GM18502 (cell line): ENCODE data around the gene ATP8B1.
"Not testable (repeated sequence)": the region's sequence is repeated elsewhere in the genome, so short reads cannot be mapped to it uniquely, and the experiment has no call there.

Experiments
- ATAC-seq: cut with Tn5 transposase; IDR thresholded peaks from one replicate; pipeline ENCODE4 v1.9.1; 2021; ENCODE audit warnings: mild to moderate bottlenecking; ENCODE audit not compliant: unreplicated experiment, poor library complexity

Gene ATP8B1

DNA sequence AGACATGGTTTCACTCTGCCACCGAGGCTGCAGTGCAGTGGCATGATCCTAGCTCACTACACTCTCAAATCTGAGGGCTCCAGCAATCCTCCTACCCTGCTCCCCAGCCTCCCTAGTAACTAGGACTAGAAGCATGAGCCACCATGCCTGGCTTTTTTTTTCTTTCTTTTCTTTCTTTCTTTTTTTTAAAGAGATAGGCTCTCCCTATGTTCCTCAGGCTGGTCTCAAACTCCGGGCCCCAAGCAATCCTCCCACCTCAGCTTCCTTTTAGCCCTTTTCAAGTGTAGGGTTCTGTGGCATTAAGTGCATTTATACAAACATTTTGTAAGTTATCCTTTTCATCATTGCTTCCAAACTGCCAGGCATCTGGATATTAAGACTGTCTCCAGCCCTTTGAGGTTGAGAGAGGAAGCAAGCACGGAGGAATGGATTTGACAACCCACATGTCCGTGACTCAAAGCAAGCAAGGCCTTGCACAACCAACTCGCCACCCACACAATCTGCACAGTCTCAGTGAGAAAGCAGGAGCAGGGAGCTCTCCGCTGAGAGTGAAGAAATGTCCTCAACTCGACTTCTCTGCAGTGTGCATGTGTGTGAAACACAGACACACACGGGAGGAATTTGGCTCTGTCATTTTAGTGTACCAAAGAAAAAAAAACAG is 65.6 kb downstream of the ATP8B1 start:
- no peak for ATAC-seq

GRCh38 chr18:57735042-57735441 is 68.1 kb downstream of the ATP8B1 start:
- not testable (repeated sequence) for ATAC-seq

GRCh38 chr18:57733861-57734260 is 69.3 kb downstream of the ATP8B1 start:
- ATAC-seq, result no peak

DNA sequence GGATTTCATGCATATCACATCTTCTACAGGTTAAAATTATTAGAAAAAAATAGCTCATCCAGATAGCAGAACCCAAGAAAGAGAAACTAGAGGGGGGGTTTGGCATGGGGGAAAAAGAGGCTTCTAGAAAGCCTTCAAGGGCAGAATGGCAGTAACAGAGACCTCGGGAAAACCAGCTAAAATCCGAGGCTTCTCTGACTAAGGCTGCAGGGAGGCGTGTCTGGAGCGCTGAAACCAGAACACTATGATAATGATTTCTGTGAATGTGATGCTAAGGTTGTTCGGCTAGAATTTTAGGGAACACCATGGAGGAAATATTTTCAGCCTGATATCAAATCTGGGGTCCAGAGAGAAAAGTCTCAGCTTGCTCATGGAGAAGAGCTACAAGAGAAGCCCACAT is 73.0 kb downstream of the ATP8B1 start:
- ATAC-seq, result no peak

- ATAC-seq, result no peak
Observed at GRCh38 chr18:57728941-57729511, 74.1 kb downstream of the ATP8B1 start.

- no peak for ATAC-seq
Observed at GRCh38 chr18:57727952-57728807, 74.9 kb downstream of the ATP8B1 start.

DNA sequence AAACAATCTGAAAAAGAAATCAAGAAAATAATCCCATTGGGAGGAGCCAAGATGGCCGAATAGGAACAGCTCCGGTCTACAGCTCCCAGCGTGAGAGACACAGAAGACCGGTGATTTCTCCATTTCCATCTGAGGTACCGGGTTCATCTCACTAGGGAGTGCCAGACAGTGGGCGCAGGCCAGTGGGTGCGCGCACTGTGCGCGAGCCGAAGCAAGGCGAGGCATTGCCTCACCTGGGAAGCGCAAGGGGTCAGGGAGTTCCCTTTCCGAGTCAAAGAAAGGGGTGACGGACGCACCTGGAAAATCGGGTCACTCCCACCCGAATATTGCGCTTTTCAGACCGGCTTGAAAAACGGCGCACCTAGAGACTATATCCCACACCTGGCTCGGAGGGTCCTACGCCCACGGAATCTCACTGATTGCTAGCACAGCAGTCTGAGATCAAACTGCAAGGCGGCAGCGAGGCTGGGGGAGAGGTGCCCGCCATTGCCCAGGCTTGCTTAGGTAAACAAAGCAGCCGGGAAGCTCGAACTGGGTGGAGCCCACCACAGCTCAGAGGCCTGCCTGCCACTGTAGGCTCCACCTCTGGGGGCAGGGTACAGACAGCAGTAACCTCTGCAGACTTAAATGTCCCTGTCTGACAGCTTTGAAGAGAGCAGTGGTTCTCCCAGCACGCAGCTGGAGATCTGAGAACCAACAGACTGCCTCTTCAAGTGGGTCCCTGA is 83.7 kb downstream of the ATP8B1 start:
- ATAC-seq, result not testable (repeated sequence)

DNA sequence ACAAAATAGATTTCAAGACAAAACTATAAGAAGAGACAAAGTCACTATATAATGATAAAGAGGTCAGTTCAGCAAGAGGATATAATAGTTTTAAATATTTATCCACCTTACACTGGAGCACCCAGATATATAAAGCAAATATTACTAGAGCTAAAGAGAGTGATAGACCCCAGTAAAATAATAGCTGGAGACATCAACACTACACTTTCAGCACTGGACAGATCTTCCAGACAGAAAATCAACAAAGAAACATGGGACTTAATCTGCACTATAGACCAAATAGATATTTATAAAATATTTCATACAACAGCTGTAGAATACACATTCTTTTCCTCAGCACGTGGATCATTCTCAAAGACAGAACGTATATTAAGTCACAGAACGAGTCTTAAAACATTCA is 86.6 kb downstream of the ATP8B1 start:
- ATAC-seq, result no peak

- no peak for ATAC-seq
Observed at GRCh38 chr18:57715671-57716070, 87.4 kb downstream of the ATP8B1 start.

- no peak for ATAC-seq
Observed at GRCh38 chr18:57715073-57715472, 88.0 kb downstream of the ATP8B1 start.

- no peak for ATAC-seq
Observed at GRCh38 chr18:57710226-57710625, 92.9 kb downstream of the ATP8B1 start.

GRCh38 chr18:57709335-57709734 is 93.8 kb downstream of the ATP8B1 start:
- no peak for ATAC-seq

DNA sequence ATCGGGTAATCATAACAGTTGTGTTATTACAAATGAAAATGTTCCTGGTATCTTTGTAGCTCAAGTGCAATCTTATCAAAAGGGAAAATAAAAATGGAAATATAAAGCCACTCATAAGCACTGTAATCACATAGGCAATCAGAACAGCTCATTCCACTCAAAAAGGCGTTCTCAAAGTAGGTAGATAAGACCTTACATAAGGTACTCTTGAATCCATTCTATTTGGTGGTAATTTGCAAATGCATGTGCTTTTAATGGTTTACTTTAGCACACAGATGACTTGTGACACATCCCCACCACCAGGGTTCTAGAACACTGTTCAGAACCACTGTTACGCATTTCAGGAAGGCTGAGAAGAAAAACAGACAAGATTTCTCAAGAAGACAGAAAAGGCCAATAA is 94.8 kb downstream of the ATP8B1 start:
- ATAC-seq, result no peak

DNA sequence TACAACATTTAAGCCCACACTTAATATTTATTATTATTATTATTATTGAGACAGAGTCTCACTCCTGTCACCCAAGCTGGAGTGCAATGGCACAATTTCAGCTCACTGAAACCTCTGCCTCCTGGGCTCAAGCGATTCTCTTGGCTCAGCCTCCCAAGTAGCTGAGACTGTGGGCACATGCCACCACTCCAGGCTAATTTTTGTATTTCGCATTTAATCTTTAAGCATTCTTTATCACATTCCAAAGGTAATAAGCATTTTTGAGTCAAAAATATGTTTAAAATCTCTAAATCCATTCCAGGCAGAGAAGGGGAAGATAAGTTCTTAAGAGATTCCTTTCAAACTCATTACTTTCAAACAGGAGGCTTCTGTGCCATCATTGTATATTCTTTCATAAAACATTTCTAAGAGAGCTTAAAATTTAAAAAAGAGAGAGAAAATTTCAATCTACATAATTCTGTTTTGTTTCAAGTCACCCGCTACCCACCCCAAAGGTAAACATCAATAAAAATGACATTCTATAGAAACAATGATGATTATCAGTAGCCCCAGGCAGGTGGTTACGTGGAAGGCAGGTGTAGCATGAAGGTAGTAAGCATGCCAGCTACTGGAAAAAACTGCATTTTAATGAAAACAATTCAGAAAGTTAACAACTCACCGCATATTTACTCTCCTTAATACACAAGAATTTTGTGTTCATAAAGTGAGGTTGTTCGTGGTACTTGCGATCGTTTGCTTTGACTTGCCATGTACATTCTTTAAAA is 97.1 kb downstream of the ATP8B1 start:
- ATAC-seq, result no peak

GRCh38 chr18:57705011-57705410 is 98.1 kb downstream of the ATP8B1 start:
- ATAC-seq, result no peak

DNA sequence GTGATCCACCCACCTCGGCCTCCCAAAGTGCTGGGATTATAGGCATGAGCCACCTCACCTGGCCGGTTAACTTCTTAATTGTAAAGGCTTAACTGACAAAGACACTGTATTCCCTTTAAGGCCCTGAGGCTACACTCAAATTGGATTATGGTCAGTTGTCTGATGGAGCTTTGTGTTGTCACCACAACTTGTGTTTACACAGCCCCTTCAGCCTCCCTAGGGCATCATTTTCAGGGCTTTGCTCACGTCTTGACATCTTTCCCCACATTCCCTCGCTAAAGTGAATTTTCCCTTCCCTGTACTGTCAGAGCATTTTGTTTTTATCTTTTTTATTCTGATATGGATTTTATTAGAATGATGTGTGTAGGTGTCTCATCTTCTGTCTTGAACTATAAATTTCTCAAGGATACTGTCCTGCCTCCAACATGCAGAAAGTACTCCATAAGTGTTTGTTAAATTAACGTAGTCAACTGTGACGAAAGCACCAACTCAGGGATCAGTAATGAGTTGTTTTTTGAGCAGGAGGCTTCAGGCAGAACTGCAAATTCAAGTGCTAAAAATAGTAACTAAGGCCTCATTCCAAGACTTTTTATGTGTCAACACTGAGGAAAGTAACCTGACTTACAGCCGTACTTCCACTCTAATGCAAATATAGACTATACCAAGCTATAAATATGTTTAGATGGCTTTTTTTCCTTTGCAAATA is 104.4 kb downstream of the ATP8B1 start:
- no peak for ATAC-seq

DNA sequence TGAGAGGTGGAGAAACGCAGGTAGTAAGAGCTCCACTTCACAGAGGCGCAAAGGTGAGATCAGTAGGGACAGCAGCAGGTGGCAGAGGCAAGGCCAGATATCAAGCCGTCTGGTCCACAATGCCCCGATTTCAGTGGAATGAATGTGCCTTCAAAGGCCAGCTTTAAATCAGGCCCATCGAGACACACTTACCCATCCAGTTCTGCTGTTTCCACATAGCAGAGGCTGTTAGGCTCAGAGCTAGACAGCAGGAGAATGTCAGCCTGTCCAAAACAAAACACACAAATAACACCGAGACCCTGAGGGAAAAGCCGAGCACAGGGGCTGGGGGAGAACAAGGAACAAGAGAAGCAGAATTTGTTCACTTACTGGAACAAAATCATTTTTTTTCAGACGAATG is 105.7 kb downstream of the ATP8B1 start:
- ATAC-seq, result no peak

DNA sequence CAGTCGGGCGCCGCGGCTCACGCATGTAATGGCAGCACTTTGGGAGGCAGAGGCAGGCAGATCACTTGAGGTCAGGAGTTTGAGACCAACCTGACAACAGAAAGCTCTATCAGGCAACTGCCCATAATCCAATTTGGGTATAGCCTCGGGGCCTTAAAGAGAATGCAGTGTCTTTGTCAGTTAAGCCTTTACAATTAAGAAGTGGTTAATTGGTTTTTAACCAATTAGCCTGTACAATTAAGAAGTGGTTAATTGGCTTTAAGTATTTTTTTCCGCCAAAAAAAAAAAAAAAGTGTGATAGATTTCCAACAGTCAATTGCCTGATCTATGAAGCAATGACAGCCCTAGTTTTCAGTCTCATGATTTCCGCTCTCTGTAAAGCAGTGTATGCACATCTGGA is 106.8 kb downstream of the ATP8B1 start:
- no peak for ATAC-seq

GRCh38 chr18:57691363-57691762 is 111.8 kb downstream of the ATP8B1 start:
- ATAC-seq, result no peak

DNA sequence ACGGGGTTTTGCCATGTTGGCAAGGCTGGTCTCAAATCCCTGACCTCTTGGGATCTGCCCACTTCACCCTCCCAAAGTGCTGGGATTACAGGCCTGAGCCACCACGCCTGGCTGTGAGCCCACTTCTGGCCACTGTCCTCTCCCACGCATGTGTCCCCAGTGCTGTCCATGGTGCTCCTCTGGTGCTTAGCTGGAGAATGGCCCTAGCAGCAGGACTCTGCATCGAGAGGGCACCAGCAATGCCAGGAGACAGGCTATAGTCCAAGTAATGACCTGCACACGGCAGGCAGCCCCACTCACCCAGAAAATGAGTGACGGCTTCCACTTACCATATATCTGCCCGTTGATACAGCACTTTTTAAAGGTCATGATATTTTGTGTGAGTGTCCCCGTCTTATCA is 115.1 kb downstream of the ATP8B1 start:
- no peak for ATAC-seq
